ENCODE measurements around the gene C9orf152. TPM values are rescaled to one million over a fixed set of nuclear protein-coding genes. Genes with fewer than 3 reads are reported as not detected.

The C9orf152 gene
- total RNA-seq, 4 donors from 2014 or later: not detected

GRCh38 chr9:110179734-110180133 lies 28.2 kb downstream of the C9orf152 start:
- TF ChIP-seq EP300 (IDR thresholded peaks at IDR 0.05) (no peak), POLR2AphosphoS5 (IDR thresholded peaks at IDR 0.05) (no peak), CTCF (IDR thresholded peaks at IDR 0.05) (no peak), POLR2A (IDR thresholded peaks at IDR 0.05; ENCODE audit: low read depth) (no peak)
- DNase-seq (ENCODE audit: extremely low spot score): no peak
- H3K4me1 ChIP-seq: peaks cover 0 to 7% (median 0%) of the 10 kb centered on the region in 4 donors
- H3K27ac ChIP-seq (replicated peaks in 1 of 4): no peak overlapping the region
- no peaks in the 10 kb centered on the region for H3K9me3 ChIP-seq
- H3K27me3 ChIP-seq: no peaks in the 10 kb centered on the region
- whole genome bisulfite sequencing: 77% methylated on average over 4 of the region's 4 CpGs
- intact Hi-C loops (cut with DNase I): no loop called here
- no peaks in the 10 kb centered on the region for H3K36me3 ChIP-seq
- no peak overlapping the region for H3K4me3 ChIP-seq

DNA sequence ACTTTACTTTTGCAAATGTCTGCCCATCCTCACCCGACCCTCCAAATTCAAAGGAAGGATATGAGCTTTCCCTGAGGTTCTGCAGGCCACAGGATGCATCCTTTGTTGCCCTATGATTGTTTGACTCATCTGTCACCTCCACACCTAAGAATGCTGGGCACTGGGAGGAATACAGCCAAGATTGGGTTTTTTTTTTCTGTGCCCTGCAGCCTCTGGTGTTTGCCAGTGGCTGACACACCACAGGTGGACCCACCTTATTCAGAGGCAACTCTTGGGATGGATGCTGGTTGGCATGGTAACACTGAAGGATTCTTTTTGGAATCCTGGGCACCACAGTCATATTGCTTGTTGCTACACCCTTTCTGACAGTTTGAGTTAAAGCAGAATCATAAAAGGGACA lies 29.7 kb downstream of the C9orf152 start:
- WGBS: 75% methylated on average over 1 of the region's 1 CpG

DNA sequence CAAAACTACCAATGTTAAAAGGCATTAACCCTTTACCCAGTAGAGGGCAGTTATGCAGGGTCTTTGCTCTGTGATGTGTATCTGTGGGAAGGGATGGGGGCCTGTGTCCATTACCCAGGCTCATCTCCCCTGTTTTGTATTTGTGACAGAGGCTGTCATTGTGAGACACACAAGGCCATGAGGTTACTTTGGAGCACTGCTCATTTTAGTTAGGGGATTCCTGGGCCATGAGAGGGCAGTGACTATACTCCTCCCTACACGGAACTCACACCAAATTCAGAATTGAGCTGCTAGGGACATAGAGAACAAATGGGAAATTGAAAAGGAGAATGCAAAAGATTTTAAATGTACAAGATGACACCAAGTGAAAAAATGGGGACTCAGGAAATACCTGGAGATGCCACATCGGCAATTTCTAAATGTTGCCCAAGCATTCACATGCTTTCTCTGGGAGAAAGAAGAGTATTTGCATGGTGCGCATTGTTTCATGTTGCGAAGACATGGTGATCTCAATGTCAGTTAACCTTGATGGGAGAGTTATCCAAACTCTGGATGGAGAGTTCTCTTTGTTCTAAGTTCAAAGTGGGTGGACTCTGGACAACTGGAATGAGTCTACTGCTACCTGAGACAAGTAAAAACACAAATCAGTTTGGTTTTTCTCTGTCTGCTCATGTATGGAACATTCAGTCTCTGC lies 32.5 kb downstream of the C9orf152 start:
- Histone ChIP-seq H3K4me3 (no peak overlapping the region), H3K27me3 (no peaks in the 10 kb centered on the region), H3K27ac (replicated peaks in 1 of 4) (no peak overlapping the region), H3K4me1 (no peaks in the 10 kb centered on the region), H3K9me3 (no peaks in the 10 kb centered on the region), H3K36me3 (peaks cover 0 to 24% (median 13%) of the 10 kb centered on the region in 4 donors)
- TF ChIP-seq EP300 (IDR thresholded peaks at IDR 0.05): no peak
- TF ChIP-seq CTCF (IDR thresholded peaks at IDR 0.05): no peak
- no peak for TF ChIP-seq POLR2A (IDR thresholded peaks at IDR 0.05; ENCODE audit: low read depth)
- TF ChIP-seq POLR2AphosphoS5 (IDR thresholded peaks at IDR 0.05): no peak
- DNase-seq (ENCODE audit: extremely low spot score): no peak
- intact Hi-C loops (cut with DNase I): no loop called here
- 91% methylated on average over 4 of the region's 4 CpGs for WGBS

More for the DNA sequence above, 29.7 kb downstream of the C9orf152 start:
- intact Hi-C loops (cut with DNase I): no loop called here
- H3K4me1 ChIP-seq: peaks cover 0 to 7% (median 0%) of the 10 kb centered on the region in 4 donors
- H3K27me3 ChIP-seq: no peaks in the 10 kb centered on the region
- no peak for TF ChIP-seq POLR2A (IDR thresholded peaks at IDR 0.05; ENCODE audit: low read depth)
- no peak for DNase-seq (ENCODE audit: extremely low spot score)
- no peak overlapping the region for H3K4me3 ChIP-seq
- no peaks in the 10 kb centered on the region for H3K9me3 ChIP-seq
- H3K36me3 ChIP-seq: peaks cover 0 to 4% (median 0%) of the 10 kb centered on the region in 4 donors
- no peak overlapping the region for H3K27ac ChIP-seq (replicated peaks in 1 of 4)

DNA sequence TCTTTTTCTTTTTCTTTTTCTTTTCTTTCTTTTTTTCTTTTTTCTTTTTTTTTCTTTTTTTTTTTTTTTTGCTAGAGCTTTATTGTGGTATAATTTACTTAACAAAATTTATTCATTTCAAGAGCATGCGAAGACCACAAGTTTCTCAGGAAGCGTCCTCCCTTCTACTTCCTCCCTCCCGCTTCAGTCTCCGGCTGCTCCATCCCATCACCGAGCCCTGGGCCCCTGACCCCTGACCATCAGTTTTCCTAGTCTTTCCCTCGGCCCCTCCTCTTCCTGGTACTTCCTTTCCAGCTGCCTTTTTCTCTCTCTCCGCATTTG lies 34.7 kb downstream of the C9orf152 start:
- Histone ChIP-seq H3K36me3 (peaks cover 0 to 44% (median 27%) of the 10 kb centered on the region in 4 donors), H3K9me3 (no peaks in the 10 kb centered on the region), H3K4me3 (no peak overlapping the region), H3K27me3 (no peaks in the 10 kb centered on the region), H3K27ac (replicated peaks in 1 of 4) (no peak overlapping the region), H3K4me1 (peaks cover 0 to 3% (median under 1%) of the 10 kb centered on the region in 4 donors)
- TF ChIP-seq POLR2A (IDR thresholded peaks at IDR 0.05; ENCODE audit: low read depth) (no peak), CTCF (IDR thresholded peaks at IDR 0.05) (no peak), POLR2AphosphoS5 (IDR thresholded peaks at IDR 0.05) (no peak), EP300 (IDR thresholded peaks at IDR 0.05) (no peak)
- DNase-seq (ENCODE audit: extremely low spot score): no peak
- intact Hi-C loops (cut with DNase I): no loop called here
- WGBS: 62% methylated on average over 7 of the region's 7 CpGs

GRCh38 chr9:110170357-110171257 lies 37.4 kb downstream of the C9orf152 start:
- intact Hi-C loops (cut with DNase I): no loop called here
- no peak for DNase-seq (ENCODE audit: extremely low spot score)
- H3K4me3 ChIP-seq: no peak overlapping the region
- no peak overlapping the region for H3K27ac ChIP-seq (replicated peaks in 1 of 4)
- 90% methylated on average over 9 of the region's 9 CpGs for WGBS
- peaks cover 0 to 45% (median 27%) of the 10 kb centered on the region in 4 donors for H3K36me3 ChIP-seq
- TF ChIP-seq POLR2AphosphoS5 (IDR thresholded peaks at IDR 0.05) (no peak), CTCF (IDR thresholded peaks at IDR 0.05) (no peak), POLR2A (IDR thresholded peaks at IDR 0.05; ENCODE audit: low read depth) (no peak), EP300 (IDR thresholded peaks at IDR 0.05) (no peak)
- H3K4me1 ChIP-seq: peaks cover 0 to 10% (median 2%) of the 10 kb centered on the region in 4 donors
- no peaks in the 10 kb centered on the region for H3K27me3 ChIP-seq
- H3K9me3 ChIP-seq: no peaks in the 10 kb centered on the region

Measured in esophagus muscularis mucosa (tissue), 4 donors.